ENCODE measurements around the gene TEX38.

DNA sequence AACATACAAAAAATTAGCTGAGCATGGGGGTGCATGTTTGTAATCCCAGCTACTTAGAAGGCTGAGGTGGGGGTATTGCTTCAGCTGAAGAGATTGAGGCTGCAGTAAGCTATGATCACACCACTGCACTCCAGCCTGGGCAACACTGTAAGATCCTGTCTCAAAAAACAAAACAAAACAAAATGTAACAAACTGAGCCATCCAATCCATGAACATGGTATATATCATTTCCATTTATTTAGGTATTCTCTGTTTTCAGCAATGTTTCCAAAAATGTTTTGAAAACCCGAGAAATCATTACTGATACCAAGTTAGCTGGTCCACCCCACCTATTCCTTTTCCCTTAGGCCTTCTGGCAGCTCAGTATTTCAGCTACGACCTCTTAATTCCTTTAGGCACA lies 21.9 kb upstream of the TEX38 start:
- TF ChIP-seq ESRRG (CRISPR knock-in tag; IDR thresholded peaks at IDR 0.05) (no peak), ZNF565 (CRISPR knock-in tag; conservative IDR thresholded peaks at IDR 0.05; ENCODE audit: low read depth) (no peak), PATZ1 (CRISPR knock-in tag; IDR thresholded peaks at IDR 0.05; ENCODE audit: borderline replicate concordance) (no peak), ARNTL (CRISPR knock-in tag; IDR thresholded peaks at IDR 0.05; ENCODE audit: borderline replicate concordance, low read depth) (no peak), RARB (CRISPR knock-in tag; IDR thresholded peaks at IDR 0.05) (no peak), CREB5 (CRISPR knock-in tag; IDR thresholded peaks at IDR 0.05; ENCODE audit: low read depth) (no peak), CSDC2 (CRISPR knock-in tag; IDR thresholded peaks at IDR 0.05) (no peak), ZC3H10 (CRISPR knock-in tag; IDR thresholded peaks at IDR 0.05) (no peak), ZFP3 (CRISPR knock-in tag; IDR thresholded peaks at IDR 0.05) (no peak), PPARA (CRISPR knock-in tag; IDR thresholded peaks at IDR 0.05; ENCODE audit: borderline replicate concordance) (no peak)
- TF ChIP-seq, protein P1, sequence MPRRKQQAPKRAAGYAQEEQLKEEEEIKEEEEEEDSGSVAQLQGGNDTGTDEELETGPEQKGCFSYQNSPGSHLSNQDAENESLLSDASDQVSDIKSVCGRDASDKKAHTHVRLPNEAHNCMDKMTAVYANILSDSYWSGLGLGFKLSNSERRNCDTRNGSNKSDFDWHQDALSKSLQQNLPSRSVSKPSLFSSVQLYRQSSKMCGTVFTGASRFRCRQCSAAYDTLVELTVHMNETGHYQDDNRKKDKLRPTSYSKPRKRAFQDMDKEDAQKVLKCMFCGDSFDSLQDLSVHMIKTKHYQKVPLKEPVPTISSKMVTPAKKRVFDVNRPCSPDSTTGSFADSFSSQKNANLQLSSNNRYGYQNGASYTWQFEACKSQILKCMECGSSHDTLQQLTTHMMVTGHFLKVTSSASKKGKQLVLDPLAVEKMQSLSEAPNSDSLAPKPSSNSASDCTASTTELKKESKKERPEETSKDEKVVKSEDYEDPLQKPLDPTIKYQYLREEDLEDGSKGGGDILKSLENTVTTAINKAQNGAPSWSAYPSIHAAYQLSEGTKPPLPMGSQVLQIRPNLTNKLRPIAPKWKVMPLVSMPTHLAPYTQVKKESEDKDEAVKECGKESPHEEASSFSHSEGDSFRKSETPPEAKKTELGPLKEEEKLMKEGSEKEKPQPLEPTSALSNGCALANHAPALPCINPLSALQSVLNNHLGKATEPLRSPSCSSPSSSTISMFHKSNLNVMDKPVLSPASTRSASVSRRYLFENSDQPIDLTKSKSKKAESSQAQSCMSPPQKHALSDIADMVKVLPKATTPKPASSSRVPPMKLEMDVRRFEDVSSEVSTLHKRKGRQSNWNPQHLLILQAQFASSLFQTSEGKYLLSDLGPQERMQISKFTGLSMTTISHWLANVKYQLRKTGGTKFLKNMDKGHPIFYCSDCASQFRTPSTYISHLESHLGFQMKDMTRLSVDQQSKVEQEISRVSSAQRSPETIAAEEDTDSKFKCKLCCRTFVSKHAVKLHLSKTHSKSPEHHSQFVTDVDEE (CRISPR knock-in tag; IDR thresholded peaks at IDR 0.05) = no peak
- TF ChIP-seq, protein P2, sequence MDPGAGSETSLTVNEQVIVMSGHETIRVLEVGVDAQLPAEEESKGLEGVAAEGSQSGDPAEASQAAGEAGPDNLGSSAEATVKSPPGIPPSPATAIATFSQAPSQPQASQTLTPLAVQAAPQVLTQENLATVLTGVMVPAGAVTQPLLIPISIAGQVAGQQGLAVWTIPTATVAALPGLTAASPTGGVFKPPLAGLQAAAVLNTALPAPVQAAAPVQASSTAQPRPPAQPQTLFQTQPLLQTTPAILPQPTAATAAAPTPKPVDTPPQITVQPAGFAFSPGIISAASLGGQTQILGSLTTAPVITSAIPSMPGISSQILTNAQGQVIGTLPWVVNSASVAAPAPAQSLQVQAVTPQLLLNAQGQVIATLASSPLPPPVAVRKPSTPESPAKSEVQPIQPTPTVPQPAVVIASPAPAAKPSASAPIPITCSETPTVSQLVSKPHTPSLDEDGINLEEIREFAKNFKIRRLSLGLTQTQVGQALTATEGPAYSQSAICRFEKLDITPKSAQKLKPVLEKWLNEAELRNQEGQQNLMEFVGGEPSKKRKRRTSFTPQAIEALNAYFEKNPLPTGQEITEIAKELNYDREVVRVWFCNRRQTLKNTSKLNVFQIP (CRISPR knock-in tag; IDR thresholded peaks at IDR 0.05; ENCODE audit: borderline replicate concordance, low read depth) = no peak

Measured in SK-N-SH treated with all-trans-retinoic acid at 6 μM for 48 hours (cell line).